Measurements from ENCODE around the gene ACTN1. TPM values are rescaled to one million over a fixed set of nuclear protein-coding genes. Genes with fewer than 3 reads are reported as not detected.

The ACTN1 gene
- total and polyA plus RNA-seq, 2 of the 8 experiments (the other 6 are each of a cell fraction or from before 2014, with no cell fraction given) = 236 to 262 TPM

DNA sequence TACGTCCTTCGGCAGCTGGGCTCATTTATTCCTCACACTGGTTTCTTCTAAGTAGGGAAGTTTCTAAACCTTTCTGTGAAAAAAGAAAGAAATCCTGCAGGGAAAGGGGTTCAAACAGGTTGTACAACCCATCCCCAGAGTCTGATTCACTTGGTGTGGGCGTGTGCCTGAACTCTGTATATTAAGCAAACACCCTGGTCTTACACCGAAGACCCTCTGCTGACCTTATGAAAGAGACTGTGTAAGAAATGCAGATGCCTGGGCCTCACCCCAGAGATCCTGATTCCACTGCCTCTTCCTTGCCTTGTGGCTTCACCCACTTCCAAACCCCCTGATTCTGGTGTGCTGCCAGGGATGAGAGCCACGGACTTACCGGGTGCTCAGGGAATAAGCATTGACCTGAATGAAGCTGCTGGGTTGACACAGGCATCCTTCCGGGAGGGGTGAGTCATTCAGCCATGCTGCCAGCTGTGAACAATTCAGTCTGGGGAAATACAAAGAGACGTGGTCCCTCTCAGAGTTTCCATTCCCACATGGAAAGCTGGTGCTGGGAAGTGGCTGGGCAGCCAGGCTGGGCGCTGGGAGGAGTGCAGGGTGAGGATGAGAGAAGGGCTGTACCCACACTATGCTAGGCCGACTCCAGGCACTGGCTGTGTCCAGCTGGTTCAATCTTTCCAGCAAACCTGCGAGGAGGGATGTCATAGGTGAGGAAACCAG, 26.5 kb upstream of the ACTN1 start:
- WGBS, 2 experiments (ENCODE audit: extremely low coverage in 1 of 2, insufficient coverage in 1 of 2, insufficient read length in 1 of 2, insufficient replicate concordance in 2 of 2, low coverage in 1 of 2, low lambda C conversion rate in 2 of 2, missing lambda C conversion rate in 1 of 2) = 65% methylated on average over 11 of the region's 11 CpGs; no CpG with 5 or more reads in 1 of the 2 experiments
- no peaks in the 10 kb centered on the region; the same call in 1 of the 2 replicates for H3K23me2 ChIP-seq (ENCODE audit: low read depth, low read length)
- H3K56ac ChIP-seq (replicated peaks; ENCODE audit: insufficient read length, low read depth, low read length) = no peak overlapping the region
- H3K14ac ChIP-seq (ENCODE audit: insufficient read length) = no peak overlapping the region
- FAIRE-seq = no peak
- ChIA-PET CTCF (ENCODE audit: partially characterized antibody) (interaction anchor here (0.6 to 1.4 kb wide), 8 partner anchors 12 to 98 kb away, joined by 3 to 6 read pairs (median 3); no protein-coding TSS in a partner anchor), POLR2A (ENCODE audit: partially characterized antibody) (interaction anchor here (0.7 to 2.2 kb wide), 7 partner anchors 20 to 318 kb away, joined by 3 to 10 read pairs (median 3); partner anchors contain the start of gene ACTN1)
- no peak overlapping the region for H2BK120ac ChIP-seq (replicated peaks; ENCODE audit: low read depth, low read length)
- TF ChIP-seq YY1 (IDR thresholded peaks at IDR 0.05; ENCODE audit: low read depth, low read length) (no peak), TAF1 (IDR thresholded peaks at IDR 0.05; ENCODE audit: low read depth, low read length) (0 out of 2 replicates have a peak, but pooled peaks have one; percentile 9), JUND (IDR thresholded peaks at IDR 0.05; ENCODE audit: low read length) (peak; percentile 87), BACH1 (IDR thresholded peaks at IDR 0.05; ENCODE audit: low read length) (no peak), RAD21 (IDR thresholded peaks at IDR 0.05 in 1 of 2, conservative IDR thresholded peaks at IDR 0.05 in 1 of 2; ENCODE audit: low read depth in 2 of 2, low read length in 2 of 2) (no peak; a peak in 1 of 4 replicates)
- TF ChIP-seq, protein P1, sequence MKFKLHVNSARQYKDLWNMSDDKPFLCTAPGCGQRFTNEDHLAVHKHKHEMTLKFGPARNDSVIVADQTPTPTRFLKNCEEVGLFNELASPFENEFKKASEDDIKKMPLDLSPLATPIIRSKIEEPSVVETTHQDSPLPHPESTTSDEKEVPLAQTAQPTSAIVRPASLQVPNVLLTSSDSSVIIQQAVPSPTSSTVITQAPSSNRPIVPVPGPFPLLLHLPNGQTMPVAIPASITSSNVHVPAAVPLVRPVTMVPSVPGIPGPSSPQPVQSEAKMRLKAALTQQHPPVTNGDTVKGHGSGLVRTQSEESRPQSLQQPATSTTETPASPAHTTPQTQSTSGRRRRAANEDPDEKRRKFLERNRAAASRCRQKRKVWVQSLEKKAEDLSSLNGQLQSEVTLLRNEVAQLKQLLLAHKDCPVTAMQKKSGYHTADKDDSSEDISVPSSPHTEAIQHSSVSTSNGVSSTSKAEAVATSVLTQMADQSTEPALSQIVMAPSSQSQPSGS (IDR thresholded peaks at IDR 0.05; ENCODE audit: low read length) = no peak
- no peaks in the 10 kb centered on the region for H3K36me3 ChIP-seq (ENCODE audit: control insufficient read depth in 2 of 4, insufficient read depth in 4 of 4, low read length in 3 of 4)
- peak overlapping the region; percentile 7 to 26; a peak in 2 of 4 replicates for H3K4me2 ChIP-seq (ENCODE audit: insufficient read depth in 1 of 2, low read depth in 2 of 2, low read length in 2 of 2)
- peak overlapping the region; percentile 3; the same call in 1 of the 2 replicates for H2BK12ac ChIP-seq (ENCODE audit: low read depth, low read length)
- no peaks in the 10 kb centered on the region for H3K27me3 ChIP-seq (replicated peaks in 1 of 4; ENCODE audit: control insufficient read depth in 3 of 4, extremely low read depth in 1 of 4, insufficient read depth in 3 of 4, low read length in 3 of 4)
- no peak overlapping the region for H3K27ac ChIP-seq (ENCODE audit: low read depth, low read length)
- no peak overlapping the region for H4K8ac ChIP-seq (ENCODE audit: extremely low read depth, insufficient read depth, low read length)
- peak overlapping the region; percentile 10; the same call in 1 of the 2 replicates for H2BK15ac ChIP-seq (ENCODE audit: low read length)
- H2BK5ac ChIP-seq (ENCODE audit: low read depth, low read length) = no peak overlapping the region
- no peaks in the 10 kb centered on the region for H4K20me1 ChIP-seq (replicated peaks in 1 of 2; ENCODE audit: control insufficient read depth in 1 of 2, insufficient read depth in 2 of 2, low read length in 2 of 2)
- no peaks in the 10 kb centered on the region for H3K79me1 ChIP-seq (ENCODE audit: low read depth, low read length)
- H3K9me3 ChIP-seq (ENCODE audit: insufficient read depth in 2 of 2, low read depth in 1 of 2, low read length in 1 of 2) = no peaks in the 10 kb centered on the region
- no peak overlapping the region for H2AK5ac ChIP-seq (ENCODE audit: low read depth, low read length)
- H2AFZ ChIP-seq (ENCODE audit: low read length) = peak overlapping the region; percentile 28; the same call in 1 of the 2 replicates
- no peak overlapping the region for H3K9ac ChIP-seq (replicated peaks in 1 of 4; ENCODE audit: extremely low read depth in 1 of 4, low read depth in 3 of 4, low read length in 3 of 4)
- H2BK20ac ChIP-seq (ENCODE audit: low read length) = no peak overlapping the region
- H3K4ac ChIP-seq (replicated peaks; ENCODE audit: insufficient read length, low read depth, low read length) = no peak overlapping the region
- no peak overlapping the region; the same call in 1 of the 2 replicates for H3K18ac ChIP-seq (ENCODE audit: extremely low read depth, low read length)
- no peak for DNase-seq (ENCODE audit: low read depth in 1 of 2, low spot score in 2 of 2)
- no peak overlapping the region for H4K91ac ChIP-seq (replicated peaks; ENCODE audit: insufficient read length, low read length)
- no peak overlapping the region for H4K5ac ChIP-seq (ENCODE audit: insufficient read length, low read depth, low read length)
- no peak overlapping the region for H3K4me3 ChIP-seq (ENCODE audit: extremely low read depth in 1 of 4, insufficient read depth in 2 of 4, low read depth in 3 of 4, low read length in 4 of 4)
- peaks cover 3 to 18% (median 11%) of the 10 kb centered on the region in 4 experiments for H3K4me1 ChIP-seq (replicated peaks in 1 of 4; ENCODE audit: control insufficient read depth in 3 of 4, insufficient read depth in 4 of 4, low read length in 3 of 4)
- H3K79me2 ChIP-seq (ENCODE audit: control insufficient read depth in 1 of 2, insufficient read depth in 2 of 2, low read length in 2 of 2) = no peaks in the 10 kb centered on the region
- H3K23ac ChIP-seq (ENCODE audit: insufficient read length) = no peak overlapping the region

Data from H1 (cell line).